GM12878 (cell line): ENCODE results near the gene FIZ1. TPM values are rescaled to one million over a fixed set of nuclear protein-coding genes. Genes with fewer than 3 reads are reported as not detected.

Source experiments
- BRCA1 ChIP-seq: IDR thresholded peaks from 2 replicates; pipeline ENCODE4 v1.6.1; 2011; ENCODE audit warnings: low read depth, low read length, improper control_type of control experiment
- CBX5 ChIP-seq: sonication (generic); IDR thresholded peaks from 2 replicates; pipeline ENCODE4 v1.6.1; 2016; ENCODE audit warnings: low read depth, moderate library complexity, mild to moderate bottlenecking, inconsistent platforms
- CHD1 ChIP-seq: IDR thresholded peaks from 2 replicates; pipeline ENCODE4 v1.6.1; 2012; ENCODE audit warnings: low read depth, low read length, improper control_type of control experiment
- CHD2 ChIP-seq: IDR thresholded peaks from 2 replicates; pipeline ENCODE4 v1.6.1; 2011; ENCODE audit warnings: low read depth, low read length, improper control_type of control experiment, borderline replicate concordance
- CHD4 ChIP-seq: fragments of 200-600 bp; sonication (generic); IDR thresholded peaks from 2 replicates; pipeline ENCODE4 v1.6.1; 2016; ENCODE audit warnings: mild to moderate bottlenecking
- CREB1 ChIP-seq: IDR thresholded peaks from 2 replicates; pipeline ENCODE4 v1.6.1; 2012; ENCODE audit warnings: low read depth, mild to moderate bottlenecking, inconsistent platforms
- GATAD2B ChIP-seq: fragments of 450-650 bp; conservative IDR thresholded peaks from 2 replicates; pipeline ENCODE4 v1.6.1; 2017; ENCODE audit warnings: low read depth, mild to moderate bottlenecking, moderate library complexity
- HDAC2 ChIP-seq: fragments of 200-600 bp; sonication (generic); IDR thresholded peaks from 2 replicates; pipeline ENCODE4 v1.6.1; 2017
- IKZF1 ChIP-seq: fragments of 450-650 bp; conservative IDR thresholded peaks from 2 replicates; pipeline ENCODE4 v1.6.1; 2017; ENCODE audit warnings: antibody characterized with exemption, mild to moderate bottlenecking
- IKZF2 ChIP-seq, 2 experiments: fragments of 450-650 bp; IDR thresholded peaks; 2 replicates each; pipeline ENCODE4 v1.6.1; 2017; ENCODE audit warnings: mild to moderate bottlenecking in 2 of 2, moderate library complexity in 2 of 2
- KAT2A ChIP-seq: conservative IDR thresholded peaks from 2 replicates; pipeline ENCODE4 v1.6.1; 2011; ENCODE audit warnings: low read depth, low read length; ENCODE audit not compliant: control insufficient read depth
- MXI1 ChIP-seq: fragments of 150-350 bp; IDR thresholded peaks from 2 replicates; pipeline ENCODE4 v1.6.1; 2011; ENCODE audit warnings: low read depth, mild to moderate bottlenecking, inconsistent platforms, low read length, improper control_type of control experiment
- PAX8 ChIP-seq: fragments of 450-650 bp; IDR thresholded peaks from 2 replicates; pipeline ENCODE4 v1.6.1; 2017; ENCODE audit warnings: mild to moderate bottlenecking, moderate library complexity
- SRF ChIP-seq, 2 experiments: IDR thresholded peaks; 2 replicates each; pipeline ENCODE4 v1.6.1; 2011; ENCODE audit warnings: low read depth in 2 of 2, low read length in 2 of 2, mild to moderate bottlenecking in 1 of 2, moderate library complexity in 1 of 2
- SUPT20H ChIP-seq: IDR thresholded peaks from 2 replicates; pipeline ENCODE4 v1.6.1; 2011; ENCODE audit warnings: low read depth, mild to moderate bottlenecking, low read length, moderate library complexity, borderline replicate concordance; ENCODE audit not compliant: control insufficient read depth
- ZBTB11 ChIP-seq: fragments of 450-650 bp; formaldehyde crosslinking; IDR thresholded peaks from 2 replicates; pipeline ENCODE4 v1.5.0; 2022; ENCODE audit warnings: mild to moderate bottlenecking, missing genetic modification characterization
- ZBTB40 ChIP-seq: fragments of 450-650 bp; IDR thresholded peaks from 2 replicates; pipeline ENCODE4 v1.6.1; 2016; ENCODE audit warnings: mild to moderate bottlenecking, moderate library complexity, borderline replicate concordance
- ZNF384 ChIP-seq: IDR thresholded peaks from 2 replicates; pipeline ENCODE4 v1.6.1; 2012; ENCODE audit warnings: low read depth, mild to moderate bottlenecking, low read length, improper control_type of control experiment, borderline replicate concordance
- ZSCAN29 ChIP-seq: fragments of 450-650 bp; IDR thresholded peaks from 2 replicates; pipeline ENCODE4 v1.6.1; 2017; ENCODE audit warnings: mild to moderate bottlenecking, moderate library complexity
- polyA plus RNA-seq, 11 experiments: library from polyadenylated mRNA; depleted of rRNA in 4 of 11; unstranded in 6 of 11; stranded (reverse) in 5 of 11; fragments of >200 nt; fragmentation: Nextera tagmentation in 4 of 11; fragmentation: Illumina TruSeq in 1 of 11; extraction: Ambion mirVana in 4 of 11; extraction: Trizol in 1 of 11; gene quantifications; 1 replicate in 1 of 11; 2 replicates in 10 of 11; pipeline versions ENCODE4 v1.2.1 to v1.2.3, GENCODE V29; 2011 to 2016; ENCODE audit warnings: inconsistent platforms in 2 of 11, missing spikeins in 2 of 11, low read depth in 1 of 11
- total RNA-seq, 4 experiments: library from RNA; depleted of rRNA in 3 of 4; stranded (reverse); fragments of >200 nt in 3 of 4; fragmentation: Illumina TruSeq in 1 of 4; extraction: Trizol in 1 of 4; gene quantifications; 2 replicates each; pipeline versions ENCODE4 v1.2.1 to v1.2.3, GENCODE V29; 2013 to 2021
- TF ChIP-seq, protein P1 (sequence below): fragments of 450-650 bp; IDR thresholded peaks from 2 replicates; pipeline ENCODE4 v1.6.1; 2017; ENCODE audit warnings: low read depth, mild to moderate bottlenecking, moderate library complexity

FIZ1 gene
- total and polyA plus RNA-seq, 10 of the 15 experiments (the other 5 are each of a cell fraction or from before 2014, with no cell fraction given), result 0.60 to 16.8 (median 4.2) TPM

DNA sequence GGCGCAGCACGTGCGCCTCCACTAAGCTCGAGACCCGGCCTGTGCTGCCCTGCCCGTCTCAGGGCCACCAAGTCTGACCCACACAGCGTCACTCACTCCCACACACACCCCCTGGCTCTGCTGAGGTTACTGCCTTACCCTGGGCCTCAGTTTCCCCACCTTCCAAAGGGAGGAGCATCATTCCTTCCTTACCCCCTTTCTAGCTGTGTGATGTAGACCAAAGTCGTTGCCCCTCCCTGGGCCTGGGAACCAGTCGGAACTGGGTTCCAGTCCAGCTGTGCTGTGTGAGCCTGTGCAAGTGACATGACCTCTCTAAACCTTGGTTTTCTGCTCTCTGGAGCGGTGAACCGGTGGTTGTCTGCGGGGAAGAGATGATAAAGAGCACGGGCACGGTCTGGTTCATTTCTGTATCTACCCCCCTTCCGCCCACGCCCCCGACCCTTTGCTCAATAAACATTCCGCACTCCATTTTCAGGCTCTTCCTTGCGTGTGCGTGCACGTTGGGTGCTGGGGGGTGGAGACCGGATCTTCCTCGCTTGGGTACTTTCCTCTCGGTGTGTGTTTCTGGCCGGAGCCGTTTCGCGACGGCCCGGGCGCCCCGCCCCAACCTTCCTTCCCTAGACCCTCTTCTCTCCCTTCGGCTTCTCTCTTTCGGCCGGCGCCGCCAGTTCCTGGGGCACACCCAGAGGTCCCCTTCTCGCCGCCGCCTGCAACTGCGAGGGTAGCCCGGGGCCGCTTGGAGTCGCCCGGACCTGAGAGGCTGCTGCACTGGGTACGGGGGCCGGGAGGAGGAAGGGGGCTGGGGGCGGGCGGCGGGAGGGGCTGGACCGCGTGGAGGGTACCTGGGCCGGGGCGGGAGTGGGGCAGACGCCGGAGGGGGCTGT is 43.9 kb upstream of the FIZ1 start, which contains the start of gene ZNF581 (continued):
- TF ChIP-seq GATAD2B, result peak; percentile 13; the same call in 1 of the 2 replicates
- peak; percentile 54 for TF ChIP-seq IKZF1
- peak; percentile 72 for TF ChIP-seq CREB1
- peak; percentile 78; the same call in 1 of the 2 replicates for TF ChIP-seq CBX5
- TF ChIP-seq ZNF384, result no peak
- peak; percentile 82 for TF ChIP-seq MXI1
- peak; percentile 42 to 47 for TF ChIP-seq IKZF2 (IDR thresholded peaks at IDR 0.05)
- no peak for TF ChIP-seq CHD4
- no peak for TF ChIP-seq KAT2A
- peak in 1 of 2 experiments; percentile 79; a peak in 3 of 4 replicates for TF ChIP-seq SRF (IDR thresholded peaks at IDR 0.05; ENCODE audit: low read depth in 2 of 2, low read length in 2 of 2)
- 0 out of 2 replicates have a peak, but pooled peaks have one; percentile 45 for TF ChIP-seq CHD1
- TF ChIP-seq PAX8, result no peak
- peak; percentile 92 for TF ChIP-seq ZBTB11
- no peak for TF ChIP-seq BRCA1
- TF ChIP-seq ZBTB40, result peak; percentile 96
- TF ChIP-seq SUPT20H, result no peak
- TF ChIP-seq ZSCAN29, result no peak
- TF ChIP-seq, protein P1, sequence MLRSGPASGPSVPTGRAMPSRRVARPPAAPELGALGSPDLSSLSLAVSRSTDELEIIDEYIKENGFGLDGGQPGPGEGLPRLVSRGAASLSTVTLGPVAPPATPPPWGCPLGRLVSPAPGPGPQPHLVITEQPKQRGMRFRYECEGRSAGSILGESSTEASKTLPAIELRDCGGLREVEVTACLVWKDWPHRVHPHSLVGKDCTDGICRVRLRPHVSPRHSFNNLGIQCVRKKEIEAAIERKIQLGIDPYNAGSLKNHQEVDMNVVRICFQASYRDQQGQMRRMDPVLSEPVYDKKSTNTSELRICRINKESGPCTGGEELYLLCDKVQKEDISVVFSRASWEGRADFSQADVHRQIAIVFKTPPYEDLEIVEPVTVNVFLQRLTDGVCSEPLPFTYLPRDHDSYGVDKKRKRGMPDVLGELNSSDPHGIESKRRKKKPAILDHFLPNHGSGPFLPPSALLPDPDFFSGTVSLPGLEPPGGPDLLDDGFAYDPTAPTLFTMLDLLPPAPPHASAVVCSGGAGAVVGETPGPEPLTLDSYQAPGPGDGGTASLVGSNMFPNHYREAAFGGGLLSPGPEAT, result peak; percentile 99
- no peak for TF ChIP-seq HDAC2
- TF ChIP-seq CHD2, result peak; percentile 64; the same call in 1 of the 2 replicates
